ENCODE measurements around the gene CNTNAP2.

The CNTNAP2 gene

DNA sequence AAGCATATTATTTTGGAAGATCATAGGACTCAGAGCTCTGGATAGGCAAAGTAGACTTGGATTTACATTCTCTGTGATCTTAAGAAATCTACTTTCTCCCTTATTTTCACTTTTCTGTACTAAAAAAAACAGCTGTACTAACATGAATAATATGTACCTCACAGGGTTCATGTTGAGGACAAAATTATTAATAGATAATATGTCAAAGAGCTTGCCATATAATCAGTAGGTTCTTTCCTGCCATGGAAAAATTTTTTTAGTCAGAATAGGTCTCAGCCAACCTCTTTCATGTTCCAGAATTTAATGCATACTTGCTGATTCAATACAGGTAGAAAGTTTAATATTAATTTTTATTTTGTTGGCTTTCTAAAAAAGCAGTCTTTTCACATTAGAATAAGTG lies 1693.7 kb downstream of the CNTNAP2 start:
- DNase-seq: no peak

DNA sequence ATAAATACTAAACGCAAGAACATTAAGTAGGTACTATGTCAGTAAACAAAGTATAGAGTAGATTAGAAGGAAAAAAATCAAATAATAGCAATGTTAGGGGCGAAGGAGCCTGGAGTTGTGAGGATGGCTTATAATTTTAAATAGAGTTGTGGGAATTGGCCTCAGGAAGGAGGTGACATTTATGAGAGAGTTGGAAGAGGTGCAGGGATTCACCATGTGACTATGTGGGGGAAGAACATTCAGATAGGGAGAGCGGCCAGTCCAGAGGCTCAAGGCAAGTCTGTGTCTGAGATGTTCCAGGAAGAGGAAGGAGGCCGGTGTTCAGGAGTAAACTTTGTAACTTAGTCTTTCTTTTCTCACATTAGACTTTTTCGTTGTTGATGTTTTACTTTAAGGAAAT lies 1695.3 kb downstream of the CNTNAP2 start:
- no peak for DNase-seq

DNA sequence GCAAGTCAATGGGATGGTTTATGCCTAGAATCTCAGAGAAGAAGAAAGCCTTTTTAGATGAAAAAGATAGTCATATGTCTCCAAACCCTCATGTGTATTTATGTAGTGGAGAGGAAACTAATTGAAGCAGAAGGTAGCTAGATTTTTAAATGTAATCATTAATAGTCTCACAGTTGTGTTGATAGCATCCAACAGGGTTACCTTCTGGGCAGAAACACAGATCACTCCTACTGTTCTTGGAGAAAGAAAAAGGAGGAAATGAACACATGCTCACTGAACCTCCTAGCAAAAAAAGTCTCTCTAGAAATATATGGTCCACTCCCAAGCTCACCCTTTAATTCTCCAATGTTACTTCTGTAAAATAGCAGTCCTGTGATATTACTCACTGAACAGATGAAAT lies 1696.7 kb downstream of the CNTNAP2 start:
- no peak for DNase-seq

DNA sequence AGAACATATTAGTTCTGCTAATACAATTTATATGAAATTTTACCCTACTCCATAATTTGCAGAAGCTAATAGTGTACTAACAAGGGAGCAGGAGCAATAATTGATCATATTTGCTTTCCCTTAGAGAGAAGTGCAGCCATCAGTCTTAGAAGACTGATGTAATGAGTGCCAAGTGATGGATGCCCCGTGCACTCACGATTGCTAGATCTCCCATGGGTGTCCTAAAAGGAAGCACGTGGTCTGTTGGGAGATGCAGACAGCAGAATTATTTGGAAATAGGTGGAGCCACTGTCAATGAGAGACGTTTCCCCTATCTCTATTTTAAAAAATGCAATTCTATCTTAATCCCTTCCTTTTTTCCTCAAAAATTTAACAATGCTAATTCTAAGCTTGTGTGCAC lies 1701.7 kb downstream of the CNTNAP2 start:
- no peak for DNase-seq

DNA sequence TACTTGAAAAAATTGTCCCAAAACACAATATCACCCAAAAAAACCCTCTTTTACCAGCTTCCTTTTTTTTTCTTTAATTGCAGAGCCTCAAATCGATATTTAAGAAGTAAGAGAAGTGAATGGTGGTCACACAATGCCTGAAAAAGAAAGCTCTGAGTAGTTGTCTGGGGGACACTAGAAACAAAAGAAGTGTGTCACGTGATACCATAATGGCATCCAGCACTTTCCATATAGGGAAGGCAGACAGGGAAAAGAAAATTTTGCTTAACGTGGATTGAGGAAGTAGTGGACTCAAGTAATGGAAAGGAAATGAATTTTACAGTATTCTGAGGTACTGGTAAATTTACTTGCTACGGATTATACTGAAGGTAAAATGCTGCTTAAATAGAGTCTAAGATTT lies 1708.1 kb downstream of the CNTNAP2 start:
- no peak for DNase-seq

DNA sequence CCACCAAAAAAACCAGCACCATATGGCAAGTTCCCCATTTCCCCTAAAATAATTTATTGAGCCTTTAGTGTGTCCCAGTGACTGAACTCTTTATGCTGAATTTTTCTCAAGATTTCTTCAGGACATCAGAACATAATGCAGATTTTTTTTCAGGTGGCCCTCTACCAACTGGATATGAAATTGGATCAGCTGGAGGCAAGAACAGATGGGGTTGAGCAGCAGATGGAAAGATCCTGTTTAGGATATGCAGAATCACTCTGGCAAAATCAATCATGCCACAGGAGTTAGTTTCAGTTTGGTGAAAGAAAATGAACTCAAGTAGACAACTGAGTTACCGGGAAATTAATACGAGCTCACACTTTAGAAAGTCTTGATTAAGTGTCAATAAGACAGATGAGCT lies 1712.4 kb downstream of the CNTNAP2 start:
- no peak for DNase-seq

DNA sequence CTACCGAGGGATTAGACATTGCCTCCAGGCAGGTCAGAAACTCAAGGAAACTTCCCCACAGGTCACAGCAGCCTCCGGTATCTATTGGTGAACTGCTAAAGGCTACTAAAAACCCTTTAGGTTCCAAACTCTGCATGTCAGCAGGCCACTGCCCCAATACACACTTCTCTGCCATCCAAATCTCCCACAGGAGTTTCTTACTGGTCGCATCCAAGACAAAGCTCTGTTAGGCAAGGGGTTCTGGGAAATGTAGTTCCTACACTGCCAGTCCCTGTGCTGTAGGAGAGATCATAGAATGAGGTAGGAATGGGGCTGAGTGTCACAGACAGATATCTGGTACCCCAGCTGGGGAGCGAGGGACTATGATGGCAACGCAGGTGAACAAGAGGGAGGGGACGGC lies 1717.0 kb downstream of the CNTNAP2 start:
- DNase-seq: no peak

DNA sequence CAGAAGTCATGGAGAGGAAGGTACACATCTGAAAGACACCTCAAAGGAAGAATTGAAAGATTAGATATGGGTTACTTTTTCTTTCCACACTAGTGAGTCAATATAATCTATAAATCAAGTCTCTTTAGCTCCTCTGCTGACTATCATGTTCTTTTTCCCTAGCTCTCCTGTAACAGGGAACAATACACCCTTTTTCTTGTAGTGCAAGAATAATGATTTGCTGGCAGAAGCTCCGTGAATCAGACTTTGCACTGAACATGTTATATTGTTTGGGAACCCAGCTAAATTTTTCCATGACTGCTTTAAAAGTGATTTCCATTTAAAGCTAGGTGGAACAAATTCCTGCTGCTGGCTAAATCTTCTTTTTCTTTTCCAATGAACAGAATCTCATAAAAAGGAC lies 1717.4 kb downstream of the CNTNAP2 start:
- no peak for DNase-seq

DNA sequence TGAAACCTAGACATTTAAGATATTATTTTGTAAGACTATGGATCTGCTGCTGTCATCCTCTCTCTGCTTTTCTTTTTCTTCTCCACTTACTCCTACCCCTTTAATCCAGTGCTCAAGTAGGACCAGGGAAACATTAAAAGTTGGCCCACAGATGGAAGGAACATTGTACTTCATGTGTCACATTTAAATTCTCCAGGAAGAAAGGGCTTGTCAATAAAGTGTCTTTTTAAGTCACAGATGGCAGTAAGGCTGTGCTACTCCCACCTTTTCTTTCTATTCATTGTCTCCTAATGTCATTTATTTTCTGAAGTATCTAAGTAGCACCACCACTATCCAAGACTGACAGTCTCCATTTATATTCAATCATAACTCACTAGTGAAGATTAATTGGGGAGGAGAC lies 1736.2 kb downstream of the CNTNAP2 start:
- DNase-seq: no peak

DNA sequence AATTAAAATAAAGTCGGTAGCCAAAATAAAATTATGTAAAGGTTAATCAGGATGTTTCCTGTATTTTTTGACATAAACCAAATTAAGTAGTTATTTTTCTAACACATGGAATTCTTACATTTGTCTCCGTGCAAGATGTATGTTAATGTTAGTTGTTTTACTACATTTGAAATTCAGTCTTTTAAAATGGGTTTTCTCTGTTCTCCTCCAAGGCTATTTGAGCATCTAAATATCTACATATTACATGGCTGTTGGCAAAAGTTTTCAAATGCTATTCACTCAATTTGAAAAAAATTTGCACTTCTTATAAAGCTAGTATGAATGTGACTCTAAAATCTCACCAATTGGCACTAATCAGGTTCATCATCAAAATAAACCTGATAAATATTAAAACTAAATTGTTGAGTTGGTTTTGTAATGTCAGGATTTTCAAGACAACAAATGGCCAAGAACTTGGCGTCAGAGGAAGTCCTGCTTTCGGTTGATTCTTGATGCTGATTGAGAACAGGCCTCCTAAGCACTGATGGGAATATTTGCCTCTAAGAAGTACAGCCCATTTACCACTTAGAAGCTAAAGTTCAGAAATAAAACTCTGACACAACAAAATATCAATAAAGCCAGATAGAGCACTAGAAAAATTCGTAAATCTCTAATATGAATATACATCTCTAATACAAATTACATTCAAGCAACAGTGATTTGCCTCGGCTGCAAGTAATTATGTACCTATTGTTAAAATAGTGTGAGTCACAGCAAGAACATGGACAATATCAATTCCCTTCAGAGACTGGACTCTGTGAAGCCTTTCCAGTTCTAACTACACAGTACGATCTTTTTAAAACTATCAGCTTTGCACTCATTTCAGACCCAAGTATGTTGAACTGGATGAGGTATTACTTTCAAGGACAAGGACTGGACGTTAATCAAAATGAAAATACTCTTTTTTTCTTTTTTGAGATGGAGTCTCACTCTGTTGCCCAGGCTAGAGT lies 1740.8 kb downstream of the CNTNAP2 start:
- DNase-seq: no peak

DNA sequence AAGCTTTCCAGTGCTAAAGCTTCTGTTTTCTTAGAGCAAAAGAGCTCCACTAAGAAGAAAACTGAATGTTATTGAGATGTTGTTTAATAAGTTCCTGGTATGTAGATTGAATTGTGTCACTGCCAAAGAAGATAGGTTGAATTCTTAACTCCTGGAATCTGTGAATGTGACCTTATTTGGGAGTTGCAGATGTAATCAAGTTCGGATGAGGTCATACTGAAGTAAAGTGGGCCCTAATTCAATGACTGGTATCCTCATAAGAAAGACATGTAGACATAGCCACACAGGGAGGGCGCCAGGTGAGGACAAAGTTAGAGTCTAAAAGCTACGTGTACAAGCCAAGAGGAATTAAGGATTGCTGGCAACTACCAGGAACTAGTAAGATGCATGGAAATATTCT lies 1741.8 kb downstream of the CNTNAP2 start:
- no peak for DNase-seq

DNA sequence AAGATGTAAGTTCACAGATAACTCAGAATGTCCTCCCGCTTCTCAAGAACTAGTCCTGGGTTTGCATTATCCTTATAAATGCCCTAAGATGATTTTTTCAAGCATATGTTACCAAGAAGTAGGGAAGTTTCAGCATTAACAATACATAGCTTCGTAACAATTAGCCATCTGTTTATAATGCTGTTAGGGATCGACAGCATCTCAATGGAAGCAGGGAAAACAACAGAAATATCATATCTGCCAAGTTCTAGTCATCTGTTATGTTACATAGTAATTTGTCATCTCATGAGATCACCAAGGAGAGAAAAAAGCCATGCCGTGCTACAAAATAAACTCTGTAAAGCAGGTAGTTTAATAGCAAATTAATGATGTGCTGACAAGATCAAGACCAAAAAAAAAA lies 1742.4 kb downstream of the CNTNAP2 start:
- DNase-seq: no peak

DNA sequence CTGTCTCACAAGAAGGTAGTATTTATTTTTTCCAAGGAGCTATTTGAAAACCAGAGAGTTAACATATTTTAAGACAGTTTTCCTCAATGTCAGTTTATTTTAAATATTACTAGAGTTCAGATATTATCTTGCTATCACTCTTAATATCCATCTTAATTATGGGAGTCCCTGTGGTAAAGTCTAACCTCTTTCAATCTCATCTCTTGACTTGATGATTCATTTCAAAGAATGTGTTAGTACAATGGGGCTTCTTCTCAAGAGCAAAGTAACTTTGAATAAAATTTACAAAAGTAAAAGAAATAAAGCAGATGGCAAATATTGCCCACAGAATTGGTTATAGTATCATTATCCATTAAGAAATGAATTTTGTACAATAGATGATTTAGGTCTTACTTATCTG lies 1742.9 kb downstream of the CNTNAP2 start:
- no peak for DNase-seq

DNA sequence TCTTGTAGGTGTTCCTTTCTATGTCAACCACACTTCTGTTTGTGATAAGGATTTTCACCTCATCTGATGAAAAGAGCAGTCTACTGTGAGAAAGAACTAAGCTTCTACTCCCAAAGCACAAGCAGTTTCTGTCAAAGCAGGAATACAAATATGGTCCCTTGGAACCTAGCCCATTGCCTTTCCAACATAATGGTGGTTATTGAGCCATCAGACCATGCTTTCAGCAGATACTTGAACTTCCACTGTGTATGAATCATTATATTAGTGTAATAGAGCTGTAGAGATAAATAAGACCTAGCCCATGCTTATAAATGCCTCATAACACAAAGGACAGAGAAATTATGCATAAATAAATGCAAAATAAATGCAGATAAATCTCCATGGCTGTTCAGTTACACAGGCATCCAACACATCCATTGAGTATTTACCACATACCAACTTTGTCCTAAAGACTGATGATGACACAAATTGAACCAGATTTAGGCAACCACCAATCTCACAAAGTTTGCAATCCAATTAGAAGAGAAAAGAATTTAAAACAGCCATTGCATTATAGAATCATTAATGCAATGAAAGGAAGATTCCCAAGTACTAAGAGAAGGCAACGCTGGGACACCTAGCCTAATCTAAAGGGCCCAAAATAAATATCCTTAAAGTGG lies 1744.6 kb downstream of the CNTNAP2 start:
- DNase-seq: no peak

DNA sequence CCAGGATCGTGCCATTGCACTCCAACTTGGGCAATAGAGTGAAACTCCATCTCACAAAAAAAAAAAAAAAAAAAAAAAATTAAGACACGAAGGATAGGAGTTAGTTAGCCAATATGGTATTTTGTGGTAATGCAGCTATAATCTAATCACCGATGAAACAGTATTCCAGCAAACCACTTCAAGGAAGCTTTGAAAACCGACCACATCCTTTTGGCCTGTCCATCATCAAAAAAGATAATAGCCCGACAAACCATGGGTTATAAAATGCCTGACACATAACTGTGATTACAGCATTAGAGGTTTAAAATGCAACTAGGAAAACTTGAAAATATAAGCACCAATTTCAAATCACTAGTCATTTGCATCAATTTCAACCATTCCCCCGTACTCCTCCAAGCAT lies 1745.3 kb downstream of the CNTNAP2 start:
- DNase-seq: no peak

DNA sequence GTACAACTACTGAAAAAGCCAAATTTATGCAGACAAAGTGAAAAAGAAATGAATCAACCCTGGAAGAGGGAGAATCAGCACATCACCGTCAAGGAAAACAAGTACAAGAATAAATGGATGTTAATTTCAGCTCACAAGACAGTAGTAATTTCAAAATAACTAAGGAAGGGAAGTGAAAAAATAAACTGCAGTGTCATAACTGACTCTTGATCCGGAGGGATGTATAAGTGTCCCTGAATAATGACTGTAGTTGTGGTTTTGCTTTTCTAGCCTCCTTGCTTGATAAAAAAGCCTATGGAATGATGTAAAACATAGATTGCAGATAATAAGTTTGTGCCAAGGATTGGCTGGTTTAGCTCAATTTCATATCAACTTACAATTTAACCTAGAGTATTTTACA lies 1752.9 kb downstream of the CNTNAP2 start:
- no peak for DNase-seq

DNA sequence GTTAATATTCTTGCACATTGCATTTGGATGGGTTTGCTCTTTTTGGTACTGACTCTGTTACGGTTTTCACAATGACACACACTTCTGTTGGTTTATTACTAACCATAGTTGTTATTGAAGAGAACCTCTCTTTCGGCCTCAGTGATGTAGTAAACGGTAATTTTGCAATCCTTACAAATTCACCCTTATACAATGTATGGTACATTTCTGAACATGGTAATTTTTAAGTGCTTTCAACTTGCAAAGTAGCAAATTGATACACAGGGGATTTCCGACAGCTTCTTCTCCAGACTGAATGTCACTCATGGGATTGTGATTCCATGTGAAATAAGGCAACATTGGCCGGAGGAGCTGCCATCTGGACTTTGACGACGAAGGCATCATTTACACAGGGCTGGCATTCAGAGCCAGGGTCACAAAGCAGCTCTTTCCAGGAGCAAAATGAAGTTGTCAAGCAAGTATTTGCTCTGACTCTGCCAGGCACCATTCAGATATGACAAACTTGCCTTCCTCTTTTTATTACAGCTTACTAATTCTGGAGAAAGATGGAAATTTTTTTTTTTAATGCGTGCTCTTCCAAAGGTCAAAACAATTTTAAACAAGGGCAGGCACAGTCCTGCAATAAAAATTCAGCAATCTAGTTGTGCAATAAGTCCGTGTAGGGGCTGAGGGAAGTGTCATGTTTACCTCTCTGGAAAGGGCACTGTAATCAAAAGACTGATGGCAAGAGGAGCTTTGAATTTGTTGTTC lies 1762.5 kb downstream of the CNTNAP2 start:
- no peak for DNase-seq

DNA sequence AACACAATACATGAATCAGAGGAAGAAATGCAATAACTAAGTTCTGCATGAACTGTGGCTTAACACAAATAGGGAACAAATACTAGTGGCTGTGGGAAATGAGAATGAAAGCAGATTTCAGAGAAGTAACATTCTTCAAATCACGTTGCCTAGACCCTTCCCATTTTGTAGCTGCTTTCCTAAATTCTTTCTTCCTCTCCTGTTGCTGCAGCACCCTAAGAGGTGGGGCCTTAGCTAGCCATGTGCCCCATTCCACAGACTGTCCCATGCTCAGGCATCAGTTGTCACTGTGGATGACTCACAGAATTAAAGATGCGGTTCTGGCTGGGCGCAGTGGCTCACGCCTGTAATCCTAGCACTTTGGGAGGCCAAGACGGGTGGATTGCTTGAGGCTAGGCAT lies 1769.3 kb downstream of the CNTNAP2 start:
- no peak for DNase-seq

DNA sequence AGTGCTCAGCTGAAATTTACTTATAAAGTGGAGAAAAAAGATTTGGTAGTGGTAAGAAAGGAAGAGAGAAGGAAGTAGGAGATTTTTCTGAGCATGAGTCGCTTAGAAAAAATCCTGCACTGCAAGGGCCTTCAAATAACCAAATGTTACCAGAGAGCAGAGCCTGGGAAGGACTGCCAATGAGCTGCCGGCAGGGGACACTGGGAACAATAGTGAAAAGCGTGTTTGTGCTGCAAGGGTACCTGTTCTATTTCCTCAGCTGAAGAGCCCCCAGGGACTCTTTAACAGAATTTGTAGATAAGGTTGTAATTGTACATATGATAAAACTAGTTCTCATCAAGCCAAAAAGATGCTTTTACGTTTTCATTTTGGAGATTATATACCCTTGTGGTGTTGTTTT lies 1777.7 kb downstream of the CNTNAP2 start:
- no peak for DNase-seq

DNA sequence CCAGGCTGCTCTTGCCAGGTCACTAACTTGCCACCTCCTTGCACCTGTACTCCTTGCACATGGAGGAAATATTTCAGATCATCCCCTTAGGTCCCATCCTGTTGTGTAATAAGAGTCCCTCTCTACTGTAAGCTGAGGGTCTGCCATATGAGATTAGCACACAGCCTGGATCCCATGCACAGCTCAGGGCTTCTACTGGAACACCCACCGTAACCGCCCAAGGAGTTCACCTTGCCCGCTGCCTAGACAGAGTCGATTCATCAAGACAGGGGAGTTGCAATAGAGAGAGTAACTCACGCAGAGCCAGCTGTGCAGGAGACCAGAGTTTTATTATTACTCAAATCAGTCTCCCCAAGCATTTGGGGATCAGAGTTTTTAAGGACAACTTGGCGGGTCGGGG lies 1779.5 kb downstream of the CNTNAP2 start:
- DNase-seq: no peak

DNA sequence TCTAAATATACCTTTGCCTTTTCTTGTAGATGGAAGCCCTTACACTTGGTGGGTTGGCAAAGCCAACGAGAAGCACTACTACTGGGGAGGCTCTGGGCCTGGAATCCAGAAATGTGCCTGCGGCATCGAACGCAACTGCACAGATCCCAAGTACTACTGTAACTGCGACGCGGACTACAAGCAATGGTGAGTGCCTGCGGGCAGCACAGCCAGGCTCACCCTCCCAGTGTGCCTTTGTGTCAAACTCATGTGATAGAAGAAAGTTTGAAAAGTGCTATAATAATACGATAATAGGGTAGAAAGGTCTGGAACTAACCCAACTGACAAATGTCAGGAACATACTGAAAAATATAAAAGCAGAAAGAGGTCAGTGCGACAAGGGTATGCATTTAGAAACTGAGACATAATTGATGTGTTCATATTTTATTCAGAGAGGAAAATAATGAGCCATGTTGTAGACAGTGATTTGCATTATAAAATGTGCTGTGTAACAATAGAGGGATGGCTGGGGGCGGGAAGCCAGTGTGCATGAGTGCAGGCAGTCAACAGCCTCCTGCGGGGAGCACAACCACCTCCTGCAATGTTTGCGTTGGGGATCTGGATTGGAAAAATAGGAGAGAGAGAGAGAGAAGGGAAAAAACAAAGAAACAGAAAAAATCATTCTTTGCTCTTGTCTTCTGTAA lies 1787.1 kb downstream of the CNTNAP2 start:
- DNase-seq: no peak

DNA sequence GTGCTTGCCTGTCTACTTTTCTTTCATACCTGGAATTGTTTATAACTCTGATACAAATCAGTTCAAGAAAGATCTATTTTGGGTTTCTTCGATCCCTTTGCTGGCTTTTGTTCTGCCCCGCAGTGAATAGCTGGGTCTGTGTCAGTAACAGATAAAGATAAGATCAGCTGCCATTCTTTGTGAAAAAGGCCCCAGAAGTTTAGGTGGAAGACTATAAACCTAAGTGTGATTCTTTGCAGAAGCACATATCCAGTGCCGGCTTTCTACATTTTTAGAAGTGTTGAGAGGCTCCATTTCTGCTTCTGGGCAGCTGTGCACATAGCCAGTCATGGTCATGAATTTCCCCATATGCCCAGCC lies 1787.6 kb downstream of the CNTNAP2 start:
- DNase-seq: no peak
